GM12872 (cell line): ENCODE measurements around the gene KMT5C.

ENCODE experiments used
- CTCF ChIP-seq: IDR thresholded peaks from 3 replicates; pipeline ENCODE4 v1.5.1; 2011; ENCODE audit warnings: low read depth, mild to moderate bottlenecking, low read length, moderate library complexity; ENCODE audit not compliant: insufficient read depth

KMT5C gene

GRCh38 chr19:55304279-55304978 lies 35.2 kb upstream of the KMT5C start:
- no peak for TF ChIP-seq CTCF

DNA sequence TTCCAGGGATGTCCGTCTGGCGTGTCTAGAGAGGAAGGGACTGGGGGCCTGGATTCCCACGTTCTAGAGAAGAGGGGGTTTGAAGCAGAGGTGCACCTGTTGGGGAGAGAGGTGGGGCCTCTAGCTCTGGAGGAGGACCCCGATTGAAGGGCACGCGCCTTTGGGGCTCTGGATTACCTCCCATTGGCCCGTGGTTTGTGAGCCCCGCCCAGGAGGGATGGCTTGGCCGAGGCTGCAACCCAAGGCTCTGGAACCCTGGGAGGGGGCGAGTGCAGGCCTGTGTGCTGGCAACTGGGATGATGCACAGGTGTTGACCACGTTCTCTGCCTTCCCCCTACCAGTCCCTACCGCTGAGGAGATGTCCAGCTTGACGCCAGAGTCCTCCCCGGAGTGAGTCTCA lies 34.7 kb upstream of the KMT5C start:
- TF ChIP-seq CTCF: no peak

- TF ChIP-seq CTCF: no peak
These were observed 34.2 kb upstream of the KMT5C start for GRCh38 chr19:55305491-55305890.

- TF ChIP-seq CTCF: no peak
These were observed 33.6 kb upstream of the KMT5C start for GRCh38 chr19:55305983-55306562.

GRCh38 chr19:55306712-55307111 lies 33.0 kb upstream of the KMT5C start:
- TF ChIP-seq CTCF: no peak

- no peak for TF ChIP-seq CTCF
These were observed 31.4 kb upstream of the KMT5C start for GRCh38 chr19:55308281-55308680.

DNA sequence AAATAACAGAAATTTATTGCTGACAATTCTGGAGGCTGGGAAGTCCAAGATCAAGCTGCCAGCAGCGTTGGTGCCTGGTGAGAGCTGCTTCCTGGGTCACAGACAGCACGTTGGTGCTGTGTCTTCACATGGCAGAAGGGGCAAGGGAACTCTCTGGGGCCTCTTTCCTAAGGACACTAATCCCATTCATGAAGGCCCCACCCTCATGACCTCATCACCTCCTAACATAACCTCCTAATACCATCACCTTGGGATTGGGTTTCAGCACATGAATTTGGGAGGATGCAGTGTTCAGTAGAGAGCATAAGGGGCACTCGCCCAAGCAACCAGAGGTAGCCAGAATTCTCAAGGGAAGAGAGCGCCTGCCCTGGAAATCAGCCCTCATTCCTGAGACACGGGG lies 30.2 kb upstream of the KMT5C start:
- TF ChIP-seq CTCF: no peak
